Naive thymus-derived CD4-positive, alpha-beta T cell (primary cell): Measurements from ENCODE around the gene MAN2C1. TPM values are rescaled to one million over a fixed set of nuclear protein-coding genes. Genes with fewer than 3 reads are reported as not detected.
"Not testable (repeated sequence)": the region's sequence is repeated elsewhere in the genome, so short reads cannot be mapped to it uniquely, and the experiment has no call there.

Experiments
- ATAC-seq: fragments of 150-1000 bp; cut with Tn5 transposase; 2 replicates; pipeline ENCODE4 v1.10.0; 2021; ENCODE audit warnings: mild to moderate bottlenecking, moderate library complexity
- CTCF ChIA-PET: fragments of 350-600 bp; sonication (Branson Sonifier 250); formaldehyde crosslinking; loops from one replicate; lab custom pipeline; 2021; ENCODE audit warnings: antibody characterized with exemption; lab: Charles Lee
- POLR2A ChIA-PET: fragments of 350-600 bp; sonication (Branson Sonifier 250); formaldehyde crosslinking; loops from one replicate; lab custom pipeline; 2021; ENCODE audit warnings: antibody characterized with exemption, inconsistent platforms; lab: Charles Lee
- DNase-seq, 9 donors: peaks; one replicate each; pipeline versions ENCODE4 v3.0.0 to v3.0.0-alpha.2; 2020 to 2022; ENCODE audit warnings: mixed read lengths in 1 of 9
- H3K27ac ChIP-seq: one replicate; pipeline ENCODE4 v1.7.0; 2013; ENCODE audit warnings: mild to moderate bottlenecking, low read depth, low read length, moderate library complexity
- H3K27me3 ChIP-seq, 2 donors: one replicate each; pipeline ENCODE4 v1.7.0; 2013; ENCODE audit warnings: low read length in 2 of 2, mild to moderate bottlenecking in 2 of 2, moderate library complexity in 2 of 2; ENCODE audit not compliant: control insufficient read depth in 2 of 2, insufficient read depth in 2 of 2
- H3K36me3 ChIP-seq, 3 experiments: 1 replicate in 2 of 3; 2 replicates in 1 of 3; pipeline ENCODE4 v1.7.0; 2013; ENCODE audit warnings: low read length in 3 of 3, mild to moderate bottlenecking in 3 of 3, moderate library complexity in 1 of 3; ENCODE audit not compliant: insufficient read depth in 3 of 3, control insufficient read depth in 2 of 3
- H3K4me1 ChIP-seq, 2 donors: one replicate each; pipeline ENCODE4 v1.7.0; 2013; ENCODE audit warnings: low read length in 2 of 2, mild to moderate bottlenecking in 2 of 2, moderate library complexity in 1 of 2; ENCODE audit not compliant: control insufficient read depth in 2 of 2, insufficient read depth in 2 of 2
- H3K4me3 ChIP-seq: 2 replicates; pipeline ENCODE4 v1.7.0; 2013; ENCODE audit warnings: mild to moderate bottlenecking, low read length
- H3K9me3 ChIP-seq, 3 experiments: 1 replicate in 2 of 3; 2 replicates in 1 of 3; pipeline ENCODE4 v1.7.0; 2013; ENCODE audit warnings: low read length in 3 of 3; ENCODE audit not compliant: control insufficient read depth in 2 of 3
- H3K27ac Mint-ChIP-seq, 9 donors: one replicate each; pipeline ENCODE4 v1.8.0; 2020 to 2022; ENCODE audit warnings: mixed read lengths in 9 of 9, mild to moderate bottlenecking in 8 of 9, moderate library complexity in 5 of 9, inconsistent platforms in 2 of 9
- H3K27me3 Mint-ChIP-seq, 5 donors: one replicate each; pipeline ENCODE4 v1.8.0; 2021 to 2022; ENCODE audit warnings: mixed read lengths in 5 of 5, mild to moderate bottlenecking in 1 of 5
- H3K36me3 Mint-ChIP-seq, 5 donors: one replicate each; pipeline ENCODE4 v1.8.0; 2020 to 2022; ENCODE audit warnings: mixed read lengths in 5 of 5, mild to moderate bottlenecking in 3 of 5, inconsistent platforms in 1 of 5
- H3K4me1 Mint-ChIP-seq, 7 donors: one replicate each; pipeline ENCODE4 v1.8.0; 2020 to 2022; ENCODE audit warnings: mixed read lengths in 7 of 7, mild to moderate bottlenecking in 3 of 7, inconsistent platforms in 1 of 7
- H3K4me3 Mint-ChIP-seq, 10 donors: one replicate each; pipeline ENCODE4 v1.8.0; 2020 to 2022; ENCODE audit warnings: mild to moderate bottlenecking in 10 of 10, mixed read lengths in 10 of 10, moderate library complexity in 6 of 10, inconsistent platforms in 2 of 10
- H3K9me3 Mint-ChIP-seq, 11 donors: one replicate each; pipeline ENCODE4 v1.8.0; 2020 to 2022; ENCODE audit warnings: mixed read lengths in 11 of 11, mild to moderate bottlenecking in 4 of 11, inconsistent platforms in 1 of 11, moderate library complexity in 1 of 11
- intact Hi-C, 2 donors: fragments of 100-400 bp; cut with micrococcal nuclease; formaldehyde crosslinking; loops; one replicate each; pipeline ENCODE4 v1.15.1; 2023
- polyA plus RNA-seq, 2 donors: library from polyadenylated mRNA; unstranded; fragments of 300-500 nt; fragmentation: Illumina TruSeq; gene quantifications; one replicate each; pipeline ENCODE4 v1.2.3, GENCODE V29; 2021
- total RNA-seq, 6 experiments: library from RNA in 5 of 6; stranded (reverse) in 5 of 6; gene quantifications; 1 replicate in 5 of 6; 2 replicates in 1 of 6; pipeline ENCODE4 v1.2.3 and lab custom pipeline; 2021 to 2026

MAN2C1 gene
- total and polyA plus RNA-seq, 7 experiments from 2014 or later, result 26.7 to 557 (median 439) TPM

GRCh38 chr15:75314552-75315290 lies 53.7 kb downstream of the MAN2C1 start:
- Histone ChIP-seq H3K36me3 (no peaks in the 10 kb centered on the region), H3K9me3 (no peaks in the 10 kb centered on the region), H3K27me3 (no peaks in the 10 kb centered on the region), H3K27ac (no peak overlapping the region), H3K4me1 (no peaks in the 10 kb centered on the region), H3K4me3 (no peak overlapping the region)
- intact Hi-C loops, result no loop called here
- POLR2A ChIA-PET, result no interaction called here
- H3K36me3 Mint-ChIP-seq, result no peaks in the 10 kb centered on the region
- ATAC-seq (no peak), DNase-seq (no peak)
- H3K9me3 Mint-ChIP-seq, result no peaks in the 10 kb centered on the region
- H3K27me3 Mint-ChIP-seq, result peaks cover 0 to 14% (median under 1%) of the 10 kb centered on the region in 5 donors
- CTCF ChIA-PET, result no interaction called here
- no peak overlapping the region for H3K27ac Mint-ChIP-seq
- H3K4me3 Mint-ChIP-seq, result no peak overlapping the region
- peaks cover 0 to 2% (median 0%) of the 10 kb centered on the region in 7 donors for H3K4me1 Mint-ChIP-seq

DNA sequence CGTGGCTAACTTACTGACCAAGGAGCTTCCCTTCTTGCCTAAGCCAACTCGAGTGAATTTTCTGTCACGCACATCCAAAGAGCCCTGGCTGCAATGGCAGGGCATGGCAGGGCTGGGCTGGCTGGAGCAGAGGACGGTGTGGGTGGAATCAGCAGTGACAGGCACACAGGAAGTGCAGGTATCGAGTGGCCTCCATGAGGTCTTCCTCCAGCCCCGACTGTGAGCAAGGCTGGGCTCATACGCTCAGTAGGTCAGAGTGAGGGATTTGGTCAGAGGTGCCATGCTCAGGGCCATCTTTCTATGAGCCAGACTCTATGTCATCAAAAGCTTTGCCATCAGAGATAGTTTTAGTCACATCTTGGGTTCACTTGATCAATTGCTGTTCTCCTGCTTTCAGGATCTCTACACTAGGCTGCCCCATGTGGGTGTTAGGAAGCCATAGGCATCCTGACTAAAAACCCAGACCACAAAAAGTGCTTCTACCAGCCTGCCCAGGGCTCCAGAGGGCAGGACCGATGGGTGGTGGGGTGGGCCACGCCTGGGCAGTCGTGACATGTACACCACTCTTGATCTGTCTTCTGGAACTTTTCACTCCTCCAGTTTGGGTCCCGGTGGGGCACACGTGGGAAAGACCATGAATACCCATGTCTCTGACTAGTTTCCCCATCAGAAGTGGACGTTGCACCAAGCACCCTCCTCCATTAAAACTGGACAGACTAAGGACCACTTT lies 55.1 kb downstream of the MAN2C1 start:
- Mint-ChIP-seq H3K36me3 (no peaks in the 10 kb centered on the region), H3K4me1 (peaks cover 0 to 2% (median 0%) of the 10 kb centered on the region in 7 donors), H3K27ac (no peak overlapping the region), H3K9me3 (no peaks in the 10 kb centered on the region), H3K27me3 (peaks cover 2 to 24% (median 6%) of the 10 kb centered on the region in 5 donors), H3K4me3 (no peak overlapping the region)
- no peaks in the 10 kb centered on the region for H3K36me3 ChIP-seq
- no peak overlapping the region for H3K27ac ChIP-seq
- no peaks in the 10 kb centered on the region for H3K9me3 ChIP-seq
- POLR2A ChIA-PET, result no interaction called here
- no peaks in the 10 kb centered on the region for H3K27me3 ChIP-seq
- intact Hi-C loops, result no loop called here
- H3K4me1 ChIP-seq, result no peaks in the 10 kb centered on the region
- DNase-seq, result no peak
- CTCF ChIA-PET, result no interaction called here
- ATAC-seq, result no peak
- no peak overlapping the region for H3K4me3 ChIP-seq

- H3K4me3 ChIP-seq, H3K36me3 ChIP-seq, H3K9me3 Mint-ChIP-seq, H3K4me1 Mint-ChIP-seq, H3K27ac ChIP-seq, H3K4me1 ChIP-seq, CTCF ChIA-PET, H3K4me3 Mint-ChIP-seq, POLR2A ChIA-PET, H3K27me3 ChIP-seq, intact Hi-C loops, H3K9me3 ChIP-seq, DNase-seq, H3K36me3 Mint-ChIP-seq, ATAC-seq, H3K27ac Mint-ChIP-seq: not testable (repeated sequence)
- peaks cover 5 to 27% (median 8%) of the 10 kb centered on the region in 5 donors for H3K27me3 Mint-ChIP-seq
Measured at GRCh38 chr15:75312548-75312947, 55.9 kb downstream of the MAN2C1 start.

DNA sequence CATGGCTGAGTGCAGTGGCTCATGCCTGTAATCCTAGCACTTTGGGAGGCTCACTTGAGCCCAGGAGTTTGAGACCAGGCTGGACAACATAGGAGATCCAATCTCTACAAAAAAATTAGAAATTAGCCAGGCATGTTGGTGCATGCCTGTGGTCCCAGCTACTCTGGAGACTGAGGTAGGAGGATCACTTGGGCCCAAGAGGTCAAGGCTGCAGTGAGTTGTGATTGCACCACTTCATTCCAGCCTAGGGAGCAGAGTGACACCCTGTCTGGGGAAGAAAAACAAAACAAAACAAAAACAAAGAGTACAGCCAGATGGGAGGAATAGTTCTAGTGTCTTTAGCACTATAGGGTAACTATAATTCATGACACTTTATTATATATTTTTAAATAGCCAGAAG lies 58.7 kb downstream of the MAN2C1 start:
- intact Hi-C loops, result loop anchor here in 1 of 2 donors (10.0 kb wide), 1 partner anchor 285 kb away; the partner anchor contains the start of gene PPCDC
- CTCF ChIA-PET, result no interaction called here

DNA sequence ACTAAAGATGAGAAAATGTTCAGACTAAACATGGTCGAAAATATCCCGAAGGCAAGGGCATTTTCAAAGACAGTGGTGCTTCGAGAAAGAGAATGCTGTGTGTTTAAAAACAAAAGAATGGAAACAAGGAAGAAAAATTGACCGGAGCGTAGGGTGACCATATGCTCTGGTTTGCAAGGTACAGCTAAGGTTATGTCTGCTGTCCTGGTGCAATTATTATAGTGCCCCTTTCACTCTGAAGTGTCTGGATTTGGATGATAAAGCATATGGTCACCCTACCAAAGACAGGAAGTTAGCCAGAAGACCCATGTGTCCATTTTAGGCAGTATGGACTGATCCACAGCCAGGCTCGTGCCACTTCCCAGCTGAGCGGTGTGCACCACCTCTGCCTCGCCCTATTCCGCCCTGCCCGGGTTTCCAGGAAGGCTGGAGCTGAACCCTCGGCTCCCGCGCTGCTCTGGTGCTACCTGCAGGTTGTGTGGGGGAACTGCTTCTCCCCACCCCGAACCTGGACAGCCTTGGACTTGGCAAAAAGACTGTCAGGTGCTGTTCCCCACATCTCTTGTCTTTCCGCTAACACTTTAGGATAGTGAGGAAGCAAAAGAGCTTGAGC lies 60.5 kb downstream of the MAN2C1 start:
- no peak for ATAC-seq
- intact Hi-C loops, result loop anchor here in 1 of 2 donors (10.0 kb wide), 1 partner anchor 283 kb away; the partner anchor contains the start of gene PPCDC
- no peak overlapping the region for H3K4me3 Mint-ChIP-seq
- Histone ChIP-seq H3K27me3 (no peaks in the 10 kb centered on the region), H3K36me3 (no peaks in the 10 kb centered on the region), H3K27ac (no peak overlapping the region), H3K9me3 (no peaks in the 10 kb centered on the region), H3K4me1 (no peaks in the 10 kb centered on the region), H3K4me3 (no peak overlapping the region)
- no peak overlapping the region for H3K27ac Mint-ChIP-seq
- H3K9me3 Mint-ChIP-seq, result no peaks in the 10 kb centered on the region
- DNase-seq, result no peak
- no peaks in the 10 kb centered on the region for H3K36me3 Mint-ChIP-seq
- POLR2A ChIA-PET, result no interaction called here
- peaks cover 0 to 4% (median 0%) of the 10 kb centered on the region in 7 donors for H3K4me1 Mint-ChIP-seq
- H3K27me3 Mint-ChIP-seq, result peaks cover 30 to 59% (median 32%) of the 10 kb centered on the region in 5 donors
- CTCF ChIA-PET, result interaction anchor here (0.6 to 1.0 kb wide), 3 partner anchors 201 to 345 kb away, joined by 3 to 6 read pairs (median 3); no protein-coding TSS in a partner anchor

More for the DNA sequence above, 58.7 kb downstream of the MAN2C1 start:
- Histone ChIP-seq H3K27me3 (no peaks in the 10 kb centered on the region), H3K27ac (no peak overlapping the region), H3K9me3 (no peaks in the 10 kb centered on the region), H3K4me1 (no peaks in the 10 kb centered on the region), H3K36me3 (no peaks in the 10 kb centered on the region), H3K4me3 (no peak overlapping the region)
- no peaks in the 10 kb centered on the region for H3K9me3 Mint-ChIP-seq
- H3K4me3 Mint-ChIP-seq, result no peak overlapping the region
- POLR2A ChIA-PET, result no interaction called here
- DNase-seq (no peak), ATAC-seq (no peak)
- peaks cover 18 to 47% (median 26%) of the 10 kb centered on the region in 5 donors for H3K27me3 Mint-ChIP-seq
- H3K36me3 Mint-ChIP-seq, result no peaks in the 10 kb centered on the region
- no peak overlapping the region for H3K27ac Mint-ChIP-seq
- peaks cover 0 to 4% (median 0%) of the 10 kb centered on the region in 7 donors for H3K4me1 Mint-ChIP-seq

DNA sequence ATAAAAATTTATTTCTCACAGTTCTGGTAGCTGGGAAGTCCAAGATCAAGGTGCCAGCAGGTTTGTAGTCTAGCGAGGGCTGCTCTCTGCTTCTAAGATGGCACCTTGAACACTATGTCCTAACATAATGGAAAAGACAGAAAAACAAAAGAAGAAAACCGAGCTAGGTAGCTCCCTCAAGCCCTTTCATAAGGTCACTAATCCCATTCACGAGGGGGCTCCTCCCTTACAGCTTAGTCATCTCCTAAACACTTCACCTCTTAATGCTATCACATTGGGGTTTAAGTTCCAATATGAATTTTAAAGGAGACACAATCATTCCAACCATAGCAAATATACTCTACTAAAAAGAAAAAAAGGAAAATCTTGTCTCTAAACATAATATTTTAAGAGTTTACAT lies 62.2 kb downstream of the MAN2C1 start:
- ATAC-seq (no peak), DNase-seq (no peak)
- POLR2A ChIA-PET, result no interaction called here
- intact Hi-C loops, result loop anchor here in 1 of 2 donors (10.0 kb wide), 1 partner anchor 281 kb away; the partner anchor contains the start of gene PPCDC
- H3K4me3 ChIP-seq, result no peak overlapping the region
- no peaks in the 10 kb centered on the region for H3K36me3 ChIP-seq
- Mint-ChIP-seq H3K27me3 (peaks cover 30 to 57% (median 32%) of the 10 kb centered on the region in 5 donors), H3K9me3 (no peaks in the 10 kb centered on the region), H3K36me3 (no peaks in the 10 kb centered on the region), H3K27ac (no peak overlapping the region), H3K4me1 (peaks cover 0 to 4% (median 0%) of the 10 kb centered on the region in 7 donors), H3K4me3 (no peak overlapping the region)
- H3K27ac ChIP-seq, result no peak overlapping the region
- no peaks in the 10 kb centered on the region for H3K9me3 ChIP-seq
- CTCF ChIA-PET, result no interaction called here
- no peaks in the 10 kb centered on the region for H3K27me3 ChIP-seq
- no peaks in the 10 kb centered on the region for H3K4me1 ChIP-seq
